HS-27A (cell line): ENCODE results near the gene MYO5B.
"Not testable (repeated sequence)": the region's sequence is repeated elsewhere in the genome, so short reads cannot be mapped to it uniquely, and the experiment has no call there.

Source experiments
- DNase-seq: peaks from one replicate; pipeline ENCODE4 v3.0.0-alpha.2; 2012; ENCODE audit warnings: low read depth, missing footprints

The MYO5B gene

GRCh38 chr18:49789560-49790134 lies 405.3 kb downstream of the MYO5B start:
- DNase-seq = not testable (repeated sequence)

- DNase-seq = no peak
These were observed 406.5 kb downstream of the MYO5B start for GRCh38 chr18:49788327-49788898.

GRCh38 chr18:49786019-49786720 lies 408.8 kb downstream of the MYO5B start:
- DNase-seq = no peak

- no peak for DNase-seq
These were observed 410.3 kb downstream of the MYO5B start for GRCh38 chr18:49784427-49785185.

- DNase-seq = not testable (repeated sequence)
These were observed 411.3 kb downstream of the MYO5B start for GRCh38 chr18:49783631-49784030.

- no peak for DNase-seq
These were observed 416.0 kb downstream of the MYO5B start for GRCh38 chr18:49778826-49779465.
